Measurements from ENCODE around the gene PLEKHA6. TPM values are rescaled to one million over a fixed set of nuclear protein-coding genes. Genes with fewer than 3 reads are reported as not detected.

The PLEKHA6 gene
- total RNA-seq, 4 donors from 2014 or later, result 3.7 to 15.4 (median 12.8) TPM

DNA sequence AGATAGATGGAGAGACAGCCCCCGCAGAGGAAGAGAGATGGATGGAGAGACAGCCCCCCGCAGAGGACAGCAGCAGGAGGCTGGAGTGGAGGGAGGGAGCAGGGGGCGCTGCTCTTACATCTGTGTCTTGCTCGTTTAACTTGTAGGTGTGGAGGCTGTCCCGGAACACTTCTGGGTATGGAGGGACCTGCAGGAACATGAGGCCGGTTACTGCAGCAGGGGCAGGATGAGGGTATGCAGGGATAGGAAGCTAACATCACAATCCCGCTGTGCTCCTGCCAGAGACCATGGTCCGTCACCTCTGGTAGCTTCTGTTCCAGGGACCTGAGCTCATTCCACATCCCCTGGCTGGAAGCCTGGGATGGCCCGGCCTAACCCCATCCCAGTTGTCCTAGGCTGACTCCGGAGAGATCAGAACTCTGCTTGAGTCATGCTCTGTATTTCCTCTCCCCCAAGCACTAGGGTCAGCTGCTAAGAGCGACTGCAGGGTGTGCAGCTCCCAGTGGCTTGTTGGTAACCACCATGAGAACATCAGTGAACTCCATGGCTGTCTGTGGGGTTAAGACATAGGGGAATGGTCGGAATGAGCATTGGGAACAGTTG, 109.2 kb downstream of the PLEKHA6 start:
- WGBS, result 90% methylated on average over 8 of the region's 12 CpGs
- peaks cover 6% of the 10 kb centered on the region for H3K36me3 ChIP-seq

DNA sequence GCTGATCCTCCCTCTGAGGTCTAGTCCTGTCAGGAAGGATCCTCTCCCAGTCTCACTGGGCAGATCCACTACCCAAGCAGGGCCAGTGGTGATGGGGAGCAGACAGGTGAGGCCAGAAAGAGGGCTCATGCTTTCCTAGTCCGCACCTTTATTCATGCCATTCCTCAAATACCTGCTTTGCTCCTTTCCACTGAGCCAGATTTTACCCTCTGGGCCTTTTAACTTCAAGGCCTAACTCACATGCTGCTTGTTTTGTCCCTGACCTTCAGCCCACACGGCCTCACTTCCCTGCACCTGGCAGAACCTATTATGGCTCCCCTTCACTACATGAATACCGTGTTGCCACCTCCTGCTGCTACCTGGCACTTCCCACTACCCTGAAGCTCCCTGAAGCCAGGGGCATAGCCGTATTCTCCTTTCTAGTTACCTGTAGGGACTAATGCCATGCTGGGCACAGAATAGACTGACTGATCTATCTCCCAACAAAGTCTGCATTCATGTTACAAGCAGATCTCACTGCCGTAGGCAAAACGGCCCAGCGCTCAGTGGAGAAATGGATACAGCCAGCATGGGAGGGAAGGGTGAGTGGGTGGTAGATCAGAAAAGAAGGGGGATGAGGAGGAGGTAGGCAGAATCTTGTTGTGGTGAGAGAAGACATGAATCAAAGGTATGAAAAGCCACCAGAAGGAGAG, 109.8 kb downstream of the PLEKHA6 start:
- WGBS, result 79% methylated on average over 7 of the region's 7 CpGs

More for the DNA sequence above, 109.2 kb downstream of the PLEKHA6 start:
- no peaks in the 10 kb centered on the region for H3K27me3 ChIP-seq
- no peaks in the 10 kb centered on the region for H3K9me3 ChIP-seq
- no peak overlapping the region for H3K4me3 ChIP-seq
- no peak overlapping the region for H3K27ac ChIP-seq
- TF ChIP-seq, protein P1, sequence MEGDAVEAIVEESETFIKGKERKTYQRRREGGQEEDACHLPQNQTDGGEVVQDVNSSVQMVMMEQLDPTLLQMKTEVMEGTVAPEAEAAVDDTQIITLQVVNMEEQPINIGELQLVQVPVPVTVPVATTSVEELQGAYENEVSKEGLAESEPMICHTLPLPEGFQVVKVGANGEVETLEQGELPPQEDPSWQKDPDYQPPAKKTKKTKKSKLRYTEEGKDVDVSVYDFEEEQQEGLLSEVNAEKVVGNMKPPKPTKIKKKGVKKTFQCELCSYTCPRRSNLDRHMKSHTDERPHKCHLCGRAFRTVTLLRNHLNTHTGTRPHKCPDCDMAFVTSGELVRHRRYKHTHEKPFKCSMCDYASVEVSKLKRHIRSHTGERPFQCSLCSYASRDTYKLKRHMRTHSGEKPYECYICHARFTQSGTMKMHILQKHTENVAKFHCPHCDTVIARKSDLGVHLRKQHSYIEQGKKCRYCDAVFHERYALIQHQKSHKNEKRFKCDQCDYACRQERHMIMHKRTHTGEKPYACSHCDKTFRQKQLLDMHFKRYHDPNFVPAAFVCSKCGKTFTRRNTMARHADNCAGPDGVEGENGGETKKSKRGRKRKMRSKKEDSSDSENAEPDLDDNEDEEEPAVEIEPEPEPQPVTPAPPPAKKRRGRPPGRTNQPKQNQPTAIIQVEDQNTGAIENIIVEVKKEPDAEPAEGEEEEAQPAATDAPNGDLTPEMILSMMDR (IDR thresholded peaks at IDR 0.05), result no peak
- TF ChIP-seq POLR2A (IDR thresholded peaks at IDR 0.05) (no peak), EP300 (IDR thresholded peaks at IDR 0.05) (no peak), POLR2AphosphoS5 (IDR thresholded peaks at IDR 0.05) (no peak)
- peaks cover 16% of the 10 kb centered on the region for H3K4me1 ChIP-seq
- peak in 1 of 2 donors; percentile 40 for DNase-seq (ENCODE audit: low spot score in 2 of 2)

DNA sequence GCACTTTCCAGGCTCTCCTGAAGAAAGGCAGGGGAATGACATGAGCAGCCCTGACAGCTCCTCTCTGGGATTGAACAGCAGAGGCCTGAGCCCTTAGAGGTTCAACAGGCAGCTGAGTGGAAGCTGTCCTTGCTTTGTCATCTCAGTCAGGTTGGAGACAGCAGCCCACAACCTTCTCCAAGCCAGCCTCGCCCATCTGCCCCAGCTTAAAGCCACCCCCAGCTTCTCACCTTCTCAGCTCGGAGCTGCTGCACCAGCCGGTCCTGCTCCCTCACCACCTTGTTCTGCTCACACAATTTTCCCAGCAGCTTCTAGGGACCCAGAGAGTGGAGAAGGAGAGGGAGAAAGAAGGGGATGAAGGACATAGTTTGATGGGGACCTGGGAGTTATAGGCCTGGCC, 110.8 kb downstream of the PLEKHA6 start:
- TF ChIP-seq EP300 (IDR thresholded peaks at IDR 0.05) (no peak), POLR2A (IDR thresholded peaks at IDR 0.05) (no peak), POLR2AphosphoS5 (IDR thresholded peaks at IDR 0.05) (no peak)
- TF ChIP-seq, protein P1 (IDR thresholded peaks at IDR 0.05), result no peak
- Histone ChIP-seq H3K4me1 (peaks cover 2% of the 10 kb centered on the region), H3K27me3 (no peaks in the 10 kb centered on the region), H3K9me3 (no peaks in the 10 kb centered on the region), H3K4me3 (no peak overlapping the region), H3K36me3 (peaks cover 6% of the 10 kb centered on the region), H3K27ac (no peak overlapping the region)
- DNase-seq (ENCODE audit: low spot score in 2 of 2), result peak in 1 of 2 donors; percentile 38
- WGBS, result 100% methylated on average over 3 of the region's 3 CpGs

More for the DNA sequence above, 109.8 kb downstream of the PLEKHA6 start:
- Histone ChIP-seq H3K27me3 (no peaks in the 10 kb centered on the region), H3K4me3 (no peak overlapping the region), H3K4me1 (peaks cover 10% of the 10 kb centered on the region), H3K9me3 (no peaks in the 10 kb centered on the region), H3K36me3 (peaks cover 6% of the 10 kb centered on the region), H3K27ac (no peak overlapping the region)
- peak in 1 of 2 donors; percentile 28 for DNase-seq (ENCODE audit: low spot score in 2 of 2)
- TF ChIP-seq EP300 (IDR thresholded peaks at IDR 0.05) (no peak), POLR2A (IDR thresholded peaks at IDR 0.05) (no peak), POLR2AphosphoS5 (IDR thresholded peaks at IDR 0.05) (no peak)
- TF ChIP-seq, protein P1 (IDR thresholded peaks at IDR 0.05), result no peak

DNA sequence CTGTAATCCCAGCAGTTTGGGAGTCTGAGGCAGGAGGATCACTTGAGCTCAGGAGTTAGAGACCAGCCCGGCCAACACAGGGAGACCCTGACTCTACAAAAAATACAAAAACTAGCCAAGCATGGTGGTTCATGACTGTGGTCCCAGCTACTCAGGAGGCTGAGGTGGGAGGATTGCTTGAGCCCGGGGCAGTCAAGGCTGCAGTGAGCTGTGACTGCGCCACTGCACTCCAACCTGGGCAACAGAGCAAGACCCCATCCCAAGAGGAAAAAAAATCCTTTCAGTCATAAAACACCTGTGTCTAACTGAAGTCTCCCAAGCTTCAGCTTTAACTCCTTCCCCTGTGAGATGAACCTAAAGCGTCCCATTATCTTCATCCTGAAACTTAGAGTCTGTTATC, 112.9 kb downstream of the PLEKHA6 start:
- TF ChIP-seq EP300 (IDR thresholded peaks at IDR 0.05) (no peak), POLR2AphosphoS5 (IDR thresholded peaks at IDR 0.05) (no peak), POLR2A (IDR thresholded peaks at IDR 0.05) (no peak)
- TF ChIP-seq, protein P1 (IDR thresholded peaks at IDR 0.05), result no peak
- Histone ChIP-seq H3K27me3 (no peaks in the 10 kb centered on the region), H3K36me3 (peaks cover 6% of the 10 kb centered on the region), H3K4me1 (no peaks in the 10 kb centered on the region), H3K9me3 (no peaks in the 10 kb centered on the region), H3K4me3 (no peak overlapping the region), H3K27ac (no peak overlapping the region)
- WGBS, result 96% methylated on average over 4 of the region's 4 CpGs
- DNase-seq (ENCODE audit: low spot score in 2 of 2), result no peak

DNA sequence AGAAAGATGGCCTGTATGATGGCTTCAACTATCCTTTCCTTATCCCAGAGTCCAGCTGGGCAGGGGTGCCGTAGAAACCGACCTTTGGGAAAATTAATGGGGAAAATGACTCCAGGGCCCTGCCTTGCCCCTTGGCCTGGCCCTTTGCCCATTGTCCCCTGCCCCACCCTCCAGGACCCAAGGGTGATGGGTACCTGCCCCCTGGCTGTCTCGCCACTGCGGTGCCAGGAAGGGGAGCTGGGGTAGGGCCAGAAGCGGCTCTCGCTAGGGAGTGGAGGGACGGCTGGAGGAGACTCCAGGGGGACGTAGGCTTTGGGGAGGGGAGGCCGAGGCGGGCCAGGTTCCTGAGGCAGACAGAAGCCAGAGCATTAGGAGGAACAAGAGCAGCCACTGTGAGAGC, 116.8 kb downstream of the PLEKHA6 start:
- H3K27ac ChIP-seq, result no peak overlapping the region
- H3K27me3 ChIP-seq, result no peaks in the 10 kb centered on the region
- H3K36me3 ChIP-seq, result peaks cover 13% of the 10 kb centered on the region
- no peaks in the 10 kb centered on the region for H3K4me1 ChIP-seq
- H3K9me3 ChIP-seq, result no peaks in the 10 kb centered on the region
- DNase-seq (ENCODE audit: low spot score in 2 of 2), result no peak
- TF ChIP-seq, protein P1 (IDR thresholded peaks at IDR 0.05), result no peak
- no peak for TF ChIP-seq POLR2A (IDR thresholded peaks at IDR 0.05)
- no peak for TF ChIP-seq EP300 (IDR thresholded peaks at IDR 0.05)
- no peak for TF ChIP-seq POLR2AphosphoS5 (IDR thresholded peaks at IDR 0.05)
- H3K4me3 ChIP-seq, result no peak overlapping the region
- WGBS, result 95% methylated on average over 10 of the region's 10 CpGs
